ENCODE measurements around the gene DDX39B.

Gene DDX39B

GRCh38 chr6:31580807-31581433 is 39.1 kb upstream of the DDX39B start:
- peak; percentile 86; the same call in 1 of the 2 replicates for TF ChIP-seq POLR2AphosphoS5 (IDR thresholded peaks at IDR 0.05; ENCODE audit: low read depth, low read length)
- no peak for TF ChIP-seq SIN3A (IDR thresholded peaks at IDR 0.05; ENCODE audit: borderline replicate concordance, insufficient read depth, low read length)

GRCh38 chr6:31580438-31580740 is 38.6 kb upstream of the DDX39B start:
- TF ChIP-seq FOXP2 (optimal IDR thresholded peaks at IDR 0.05; ENCODE audit: borderline replicate concordance, extremely low read depth, extremely low read length, insufficient read depth): no peak
- TF ChIP-seq REST (IDR thresholded peaks at IDR 0.05; ENCODE audit: insufficient read depth in 1 of 2, low read depth in 2 of 2, low read length in 2 of 2): no peak
- no peak for TF ChIP-seq TAF1 (IDR thresholded peaks at IDR 0.05; ENCODE audit: borderline replicate concordance, insufficient read depth, low read length)
- TF ChIP-seq SIN3A (IDR thresholded peaks at IDR 0.05; ENCODE audit: borderline replicate concordance, insufficient read depth, low read length): no peak
- TF ChIP-seq POLR2AphosphoS5 (IDR thresholded peaks at IDR 0.05; ENCODE audit: low read depth, low read length): no peak

GRCh38 chr6:31579546-31580437 is 38.0 kb upstream of the DDX39B start:
- TF ChIP-seq TAF1 (IDR thresholded peaks at IDR 0.05; ENCODE audit: borderline replicate concordance, insufficient read depth, low read length): no peak
- TF ChIP-seq SIN3A (IDR thresholded peaks at IDR 0.05; ENCODE audit: borderline replicate concordance, insufficient read depth, low read length): no peak
- TF ChIP-seq POLR2AphosphoS5 (IDR thresholded peaks at IDR 0.05; ENCODE audit: low read depth, low read length): no peak
- no peak for TF ChIP-seq REST (IDR thresholded peaks at IDR 0.05; ENCODE audit: insufficient read depth in 1 of 2, low read depth in 2 of 2, low read length in 2 of 2)
- TF ChIP-seq FOXP2 (optimal IDR thresholded peaks at IDR 0.05; ENCODE audit: borderline replicate concordance, extremely low read depth, extremely low read length, insufficient read depth): no peak

- TF ChIP-seq FOXP2 (optimal IDR thresholded peaks at IDR 0.05; ENCODE audit: borderline replicate concordance, extremely low read depth, extremely low read length, insufficient read depth) (no peak), TAF1 (IDR thresholded peaks at IDR 0.05; ENCODE audit: borderline replicate concordance, insufficient read depth, low read length) (no peak), REST (IDR thresholded peaks at IDR 0.05; ENCODE audit: insufficient read depth in 1 of 2, low read depth in 2 of 2, low read length in 2 of 2) (no peak), SIN3A (IDR thresholded peaks at IDR 0.05; ENCODE audit: borderline replicate concordance, insufficient read depth, low read length) (no peak), POLR2AphosphoS5 (IDR thresholded peaks at IDR 0.05; ENCODE audit: low read depth, low read length) (no peak)
Observed at GRCh38 chr6:31579119-31579505, 37.3 kb upstream of the DDX39B start.

DNA sequence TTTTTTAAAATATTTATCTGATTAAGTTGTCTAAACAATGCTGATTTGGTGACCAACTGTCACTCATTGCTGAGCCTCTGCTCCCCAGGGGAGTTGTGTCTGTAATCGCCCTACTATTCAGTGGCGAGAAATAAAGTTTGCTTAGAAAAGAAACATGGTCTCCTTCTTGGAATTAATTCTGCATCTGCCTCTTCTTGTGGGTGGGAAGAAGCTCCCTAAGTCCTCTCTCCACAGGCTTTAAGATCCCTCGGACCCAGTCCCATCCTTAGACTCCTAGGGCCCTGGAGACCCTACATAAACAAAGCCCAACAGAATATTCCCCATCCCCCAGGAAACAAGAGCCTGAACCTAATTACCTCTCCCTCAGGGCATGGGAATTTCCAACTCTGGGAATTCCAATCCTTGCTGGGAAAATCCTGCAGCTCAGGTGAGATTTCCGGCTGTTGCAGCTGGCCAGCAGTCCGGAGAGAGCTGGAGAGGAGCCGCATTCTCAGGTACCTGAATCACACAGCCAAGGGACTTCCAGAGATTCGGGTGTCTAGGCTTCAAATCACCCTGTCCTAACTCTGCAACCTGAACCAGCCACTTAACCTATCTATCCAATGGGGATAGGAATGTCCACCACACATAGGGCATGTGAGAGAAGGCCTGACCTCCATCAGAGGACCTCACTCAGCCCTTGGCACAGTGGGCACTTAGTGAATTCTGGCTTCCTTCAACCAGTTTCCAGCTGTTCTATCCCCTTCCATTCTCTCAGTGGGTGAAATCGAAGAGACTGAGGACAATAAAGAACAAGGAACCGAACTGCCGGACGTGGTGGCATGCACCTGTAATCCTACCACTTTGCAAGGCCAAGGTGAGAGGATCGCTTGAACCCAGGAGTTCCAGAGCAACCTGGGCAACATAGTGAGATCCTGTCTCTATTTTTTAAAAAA is 36.6 kb upstream of the DDX39B start:
- TF ChIP-seq FOXP2 (optimal IDR thresholded peaks at IDR 0.05; ENCODE audit: borderline replicate concordance, extremely low read depth, extremely low read length, insufficient read depth): no peak
- TF ChIP-seq POLR2AphosphoS5 (IDR thresholded peaks at IDR 0.05; ENCODE audit: low read depth, low read length): no peak
- TF ChIP-seq SIN3A (IDR thresholded peaks at IDR 0.05; ENCODE audit: borderline replicate concordance, insufficient read depth, low read length): no peak
- TF ChIP-seq REST (IDR thresholded peaks at IDR 0.05; ENCODE audit: insufficient read depth in 1 of 2, low read depth in 2 of 2, low read length in 2 of 2): no peak
- TF ChIP-seq TAF1 (IDR thresholded peaks at IDR 0.05; ENCODE audit: borderline replicate concordance, insufficient read depth, low read length): no peak

All from PFSK-1 (cell line).